ENCODE results near the gene CUBN.
"Not testable (repeated sequence)": the region's sequence is repeated elsewhere in the genome, so short reads cannot be mapped to it uniquely, and the experiment has no call there.

The CUBN gene

DNA sequence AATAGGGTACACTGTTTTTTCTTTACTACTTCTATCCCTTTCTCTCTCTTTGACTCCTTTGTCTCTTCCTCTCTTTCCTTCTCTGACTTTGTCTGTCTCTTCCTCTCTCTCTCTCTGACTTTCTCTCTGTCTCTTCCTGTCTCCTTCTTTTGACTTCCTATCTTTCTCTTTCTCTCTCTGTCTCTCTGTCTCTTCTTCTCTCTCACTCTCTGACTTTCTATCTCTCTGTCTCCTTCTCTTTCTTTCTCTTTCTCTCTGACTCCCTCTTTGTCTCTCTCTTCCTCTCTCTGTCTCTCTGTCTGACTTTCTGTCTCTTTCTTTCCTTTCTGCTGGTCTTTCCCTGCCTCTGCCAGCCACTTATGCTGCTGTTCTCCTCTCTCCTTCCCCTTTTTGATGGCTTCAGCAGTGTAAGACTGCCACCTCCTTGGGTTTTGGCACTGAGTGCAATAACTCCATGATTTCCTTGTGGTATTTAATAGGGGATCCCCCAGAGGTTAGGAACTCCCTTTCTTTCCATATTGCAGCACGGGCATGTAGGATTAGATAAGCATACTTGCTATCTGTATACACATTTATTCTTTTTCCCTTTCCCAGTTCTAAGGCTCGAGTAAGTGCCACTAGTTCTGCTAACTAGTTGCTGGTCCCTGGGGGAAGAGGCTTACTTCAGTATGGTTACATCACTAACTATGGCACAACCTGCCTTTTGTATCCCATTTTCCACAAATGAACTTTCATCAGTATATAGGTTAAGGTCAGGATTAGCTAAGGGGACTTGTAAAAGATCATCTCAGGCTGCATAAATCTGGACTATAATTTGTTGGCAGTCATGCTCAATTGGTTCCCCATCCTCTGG lies 116.3 kb downstream of the CUBN start:
- H3K27ac ChIP-seq (ENCODE audit: low read depth, low read length); H3K79me2 ChIP-seq (ENCODE audit: control insufficient read depth, insufficient read depth, low read length, unreplicated experiment); H3K4me3 ChIP-seq (ENCODE audit: low read depth, low read length); H2AFZ ChIP-seq (ENCODE audit: low read length, unreplicated experiment); H3K27me3 ChIP-seq (ENCODE audit: insufficient read depth, low read length); H3K36me3 ChIP-seq (ENCODE audit: insufficient read depth, low read length): not testable (repeated sequence)
- peaks cover 18% of the 10 kb centered on the region for H3K4me1 ChIP-seq (ENCODE audit: control insufficient read depth, insufficient read depth, low read length, unreplicated experiment)

DNA sequence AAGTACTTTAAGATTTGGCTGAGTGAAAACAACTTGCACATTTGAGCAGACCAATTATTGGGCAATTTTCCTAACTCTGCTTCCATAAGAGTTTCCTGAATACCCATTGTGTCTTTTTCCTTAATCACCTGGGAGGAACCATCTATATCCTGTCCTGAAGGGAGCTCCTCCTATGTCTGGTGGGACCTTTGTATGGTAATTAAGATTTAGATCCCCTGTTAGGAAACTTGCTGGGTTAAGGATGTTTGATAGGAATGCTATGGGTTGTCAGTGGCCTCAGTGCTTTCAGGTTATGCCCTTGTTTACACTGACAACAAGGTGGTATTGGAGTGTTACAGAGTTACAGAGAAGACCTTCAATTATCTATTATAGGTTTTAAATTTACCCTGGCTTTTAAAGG lies 116.9 kb downstream of the CUBN start:
- H3K4me1 ChIP-seq (ENCODE audit: control insufficient read depth, insufficient read depth, low read length, unreplicated experiment), result peaks cover 19% of the 10 kb centered on the region
- not testable (repeated sequence) for H3K27me3 ChIP-seq (ENCODE audit: insufficient read depth, low read length); H3K79me2 ChIP-seq (ENCODE audit: control insufficient read depth, insufficient read depth, low read length, unreplicated experiment); H3K27ac ChIP-seq (ENCODE audit: low read depth, low read length); H3K4me3 ChIP-seq (ENCODE audit: low read depth, low read length); H2AFZ ChIP-seq (ENCODE audit: low read length, unreplicated experiment); H3K36me3 ChIP-seq (ENCODE audit: insufficient read depth, low read length)

DNA sequence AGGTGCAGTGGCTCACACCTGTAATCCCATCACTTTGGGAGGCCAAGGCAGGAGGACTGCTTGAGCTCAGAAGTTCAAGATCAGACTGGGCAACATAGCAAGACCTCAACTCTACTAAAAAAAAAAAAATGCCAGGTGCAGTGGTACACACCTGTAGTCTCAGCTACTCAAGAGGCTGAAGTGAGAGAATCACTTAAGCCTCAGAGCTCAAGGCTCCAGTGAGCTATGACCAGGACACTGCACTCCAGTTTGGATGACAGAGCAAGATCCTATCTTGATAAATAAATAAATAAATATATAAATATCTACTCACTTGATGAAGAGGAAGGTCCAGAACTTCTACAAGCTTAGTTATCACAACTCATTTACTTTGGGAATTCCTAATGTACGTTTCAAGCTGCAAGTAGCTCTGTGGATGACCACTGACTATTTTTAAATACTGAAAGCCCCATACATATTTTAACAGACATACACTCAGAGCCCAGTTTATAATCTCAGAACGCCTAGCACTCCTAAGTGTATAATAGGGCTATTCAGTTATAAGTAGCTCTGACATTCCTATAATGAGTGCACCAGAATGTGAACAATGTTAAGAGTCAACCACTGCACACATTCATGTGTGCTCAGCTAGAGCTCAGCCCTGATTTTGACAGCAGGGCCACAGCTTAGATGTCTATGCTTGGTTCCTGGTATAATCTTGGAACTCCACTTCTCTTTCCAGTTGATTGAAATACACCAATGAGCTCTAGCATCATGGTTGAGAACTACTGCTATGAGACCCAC lies 119.1 kb downstream of the CUBN start:
- Histone ChIP-seq H3K36me3 (ENCODE audit: insufficient read depth, low read length) (no peaks in the 10 kb centered on the region), H3K79me2 (ENCODE audit: control insufficient read depth, insufficient read depth, low read length, unreplicated experiment) (no peaks in the 10 kb centered on the region), H3K27ac (ENCODE audit: low read depth, low read length) (peak overlapping the region; percentile 88), H2AFZ (ENCODE audit: low read length, unreplicated experiment) (no peak overlapping the region), H3K27me3 (ENCODE audit: insufficient read depth, low read length) (no peaks in the 10 kb centered on the region), H3K4me1 (ENCODE audit: control insufficient read depth, insufficient read depth, low read length, unreplicated experiment) (peaks cover 22% of the 10 kb centered on the region), H3K4me3 (ENCODE audit: low read depth, low read length) (no peak overlapping the region)

DNA sequence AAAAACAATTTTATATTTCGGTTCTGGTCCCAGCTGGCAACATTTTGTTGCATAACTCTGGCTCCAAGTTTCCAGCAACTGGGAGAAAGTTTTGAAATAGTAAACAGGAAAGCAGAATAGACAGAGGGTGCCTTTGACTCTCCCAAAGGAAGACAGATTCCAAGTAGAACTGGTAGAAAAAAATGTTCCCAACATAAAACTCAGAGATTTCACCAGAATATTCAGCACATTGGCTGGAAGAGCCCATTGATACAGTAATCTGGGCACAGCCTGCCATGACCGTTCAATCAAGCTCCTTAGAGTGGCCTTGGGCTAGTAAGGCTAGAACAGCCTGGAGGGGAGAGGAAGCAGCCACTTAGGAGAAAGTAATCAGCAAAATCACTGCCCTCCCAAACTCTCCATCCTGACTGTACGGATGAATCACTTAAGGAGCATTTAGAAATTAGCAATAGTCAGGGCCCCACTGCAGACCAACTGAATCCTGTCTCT lies 120.4 kb downstream of the CUBN start:
- peaks cover 22% of the 10 kb centered on the region for H3K4me1 ChIP-seq (ENCODE audit: control insufficient read depth, insufficient read depth, low read length, unreplicated experiment)
- H3K4me3 ChIP-seq (ENCODE audit: low read depth, low read length), result no peak overlapping the region
- no peaks in the 10 kb centered on the region for H3K36me3 ChIP-seq (ENCODE audit: insufficient read depth, low read length)
- H3K27me3 ChIP-seq (ENCODE audit: insufficient read depth, low read length), result no peaks in the 10 kb centered on the region
- H2AFZ ChIP-seq (ENCODE audit: low read length, unreplicated experiment), result peak overlapping the region; percentile 42
- peak overlapping the region; percentile 88 for H3K27ac ChIP-seq (ENCODE audit: low read depth, low read length)
- H3K79me2 ChIP-seq (ENCODE audit: control insufficient read depth, insufficient read depth, low read length, unreplicated experiment), result no peaks in the 10 kb centered on the region

DNA sequence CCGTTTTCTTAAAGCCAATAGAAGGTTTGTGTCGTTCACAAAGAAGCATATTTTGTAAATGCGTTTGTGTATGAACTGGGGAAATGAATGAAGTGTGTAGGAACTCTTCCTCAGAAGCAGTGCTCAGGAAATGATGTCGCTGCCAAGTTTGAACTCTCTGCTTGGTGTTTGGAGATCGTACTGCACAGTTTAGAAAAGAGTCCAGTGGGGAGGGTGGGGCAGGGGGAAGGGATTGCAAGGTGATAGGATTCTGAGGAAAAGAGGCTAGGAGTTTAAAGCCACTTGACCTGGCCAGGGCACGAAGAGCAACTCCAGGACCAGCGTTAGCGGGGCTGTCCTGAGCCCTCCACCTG lies 122.2 kb downstream of the CUBN start:
- no peaks in the 10 kb centered on the region for H3K79me2 ChIP-seq (ENCODE audit: control insufficient read depth, insufficient read depth, low read length, unreplicated experiment)
- H3K27me3 ChIP-seq (ENCODE audit: insufficient read depth, low read length), result no peaks in the 10 kb centered on the region
- H3K4me3 ChIP-seq (ENCODE audit: low read depth, low read length), result no peak overlapping the region
- peaks cover 39% of the 10 kb centered on the region for H3K4me1 ChIP-seq (ENCODE audit: control insufficient read depth, insufficient read depth, low read length, unreplicated experiment)
- H3K36me3 ChIP-seq (ENCODE audit: insufficient read depth, low read length), result no peaks in the 10 kb centered on the region
- no peak overlapping the region for H2AFZ ChIP-seq (ENCODE audit: low read length, unreplicated experiment)
- H3K27ac ChIP-seq (ENCODE audit: low read depth, low read length), result no peak overlapping the region

DNA sequence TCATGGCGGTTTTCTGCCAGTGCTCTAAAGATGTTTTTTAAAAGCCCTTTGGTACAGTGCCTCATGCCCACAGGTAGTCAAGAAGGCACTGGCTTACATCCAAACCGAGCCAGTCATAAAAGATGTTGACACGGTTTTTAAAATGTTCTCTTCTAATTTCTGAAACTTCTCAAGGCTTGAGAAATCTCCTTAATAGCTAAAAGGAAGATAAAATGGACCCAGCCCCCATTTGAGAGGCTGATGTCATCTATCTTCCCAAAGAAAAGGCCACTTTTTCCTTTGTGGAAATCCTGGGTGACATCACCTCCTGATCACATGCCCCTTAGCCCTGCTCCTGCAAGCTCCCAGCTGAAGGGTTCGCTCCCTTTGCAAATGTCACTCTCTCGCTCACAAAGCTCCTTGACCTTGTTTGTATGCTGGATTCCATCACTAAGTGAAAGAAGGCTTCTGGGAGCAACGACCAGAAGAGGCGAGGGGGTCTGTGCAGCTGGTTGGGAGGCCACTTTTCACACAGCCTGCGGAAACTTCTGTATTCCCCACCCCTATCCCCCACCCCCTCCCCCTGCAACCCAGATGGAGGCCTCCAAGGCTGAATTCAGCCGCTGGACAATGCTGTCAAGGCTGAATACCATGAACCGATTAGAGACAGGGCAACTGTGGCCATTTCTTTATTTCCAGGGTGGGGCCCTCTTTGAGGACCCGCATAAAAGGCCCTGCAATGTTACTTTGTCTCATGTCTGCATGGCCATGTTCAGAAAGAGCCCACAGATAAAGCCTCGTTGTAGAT lies 122.8 kb downstream of the CUBN start:
- Histone ChIP-seq H3K36me3 (ENCODE audit: insufficient read depth, low read length) (no peaks in the 10 kb centered on the region), H3K79me2 (ENCODE audit: control insufficient read depth, insufficient read depth, low read length, unreplicated experiment) (no peaks in the 10 kb centered on the region), H3K27ac (ENCODE audit: low read depth, low read length) (peak overlapping the region; percentile 33), H3K4me3 (ENCODE audit: low read depth, low read length) (no peak overlapping the region), H2AFZ (ENCODE audit: low read length, unreplicated experiment) (no peak overlapping the region), H3K4me1 (ENCODE audit: control insufficient read depth, insufficient read depth, low read length, unreplicated experiment) (peaks cover 45% of the 10 kb centered on the region), H3K27me3 (ENCODE audit: insufficient read depth, low read length) (no peaks in the 10 kb centered on the region)

DNA sequence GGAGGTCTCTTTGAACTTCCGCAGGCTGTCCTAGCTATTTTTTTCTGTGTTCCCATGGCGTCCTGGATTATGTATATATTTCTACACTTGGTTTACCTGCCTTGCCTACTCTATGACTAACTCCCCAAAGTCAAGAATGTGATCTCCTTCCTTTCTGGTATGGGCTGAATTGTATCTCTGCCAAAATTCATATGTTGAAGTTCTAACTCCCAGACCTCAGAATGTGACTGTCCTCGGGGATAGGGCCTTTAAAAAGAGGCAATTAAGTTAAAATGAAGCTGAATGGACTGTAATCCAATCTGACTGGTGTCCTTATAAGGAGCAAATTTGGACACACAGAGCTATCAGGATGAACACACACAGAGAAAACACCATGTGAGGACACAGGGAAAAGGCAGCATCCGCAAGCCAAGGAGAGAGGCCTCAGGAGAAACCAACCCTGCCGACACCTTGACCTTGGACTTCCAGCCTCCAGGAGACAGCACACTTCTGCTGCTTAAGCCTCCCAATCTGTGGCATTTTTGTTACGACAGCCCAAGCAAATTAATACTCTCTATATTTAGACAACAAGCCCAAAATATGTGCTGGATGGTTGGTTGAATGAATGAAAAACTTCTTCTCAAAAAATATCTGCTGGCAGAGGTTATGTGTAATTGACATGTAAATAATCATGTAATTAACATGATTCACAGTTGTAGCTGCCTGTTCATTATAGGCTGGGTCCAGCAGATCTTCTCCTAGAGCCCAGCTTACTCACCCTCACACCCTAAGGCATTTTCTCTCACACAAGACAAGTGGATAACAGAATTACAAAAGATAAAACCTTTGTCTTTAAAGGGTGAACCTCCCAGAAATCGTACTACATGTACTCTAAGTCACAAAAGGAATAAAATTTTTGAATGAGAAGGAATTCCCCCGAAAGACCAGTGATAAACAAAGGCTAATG lies 123.7 kb downstream of the CUBN start:
- Histone ChIP-seq H3K4me1 (ENCODE audit: control insufficient read depth, insufficient read depth, low read length, unreplicated experiment) (peaks cover 54% of the 10 kb centered on the region), H3K4me3 (ENCODE audit: low read depth, low read length) (no peak overlapping the region), H2AFZ (ENCODE audit: low read length, unreplicated experiment) (no peak overlapping the region), H3K27ac (ENCODE audit: low read depth, low read length) (peak overlapping the region; percentile 33), H3K27me3 (ENCODE audit: insufficient read depth, low read length) (no peaks in the 10 kb centered on the region), H3K36me3 (ENCODE audit: insufficient read depth, low read length) (no peaks in the 10 kb centered on the region), H3K79me2 (ENCODE audit: control insufficient read depth, insufficient read depth, low read length, unreplicated experiment) (no peaks in the 10 kb centered on the region)

DNA sequence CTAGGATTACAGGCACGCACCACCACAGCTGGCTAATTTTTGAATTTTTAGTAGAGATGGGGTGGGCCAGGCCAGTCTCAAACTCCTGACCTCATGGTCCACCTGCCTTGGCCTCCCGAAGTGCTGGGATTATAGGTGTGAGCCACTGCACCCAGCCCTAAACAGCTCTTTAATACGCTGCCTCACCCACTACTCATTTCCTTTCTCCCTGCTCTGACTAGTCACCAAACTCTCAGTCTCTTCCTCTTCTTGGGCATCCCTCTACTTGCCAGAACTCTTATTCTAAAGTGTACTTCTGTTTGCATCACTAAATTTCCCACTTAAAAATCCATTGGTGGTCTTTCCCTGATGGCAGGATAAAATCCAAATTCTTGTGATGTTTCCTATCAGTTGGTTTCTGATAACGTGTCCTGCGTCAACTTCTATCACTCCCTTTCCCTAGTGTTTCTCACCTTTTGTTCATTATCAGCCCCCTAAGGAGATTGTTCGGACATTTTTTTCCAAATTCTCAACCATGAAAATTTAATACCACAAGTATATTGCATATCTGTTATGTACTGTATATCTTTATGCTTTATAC lies 124.7 kb downstream of the CUBN start:
- Histone ChIP-seq H3K4me1 (ENCODE audit: control insufficient read depth, insufficient read depth, low read length, unreplicated experiment) (peaks cover 54% of the 10 kb centered on the region), H3K4me3 (ENCODE audit: low read depth, low read length) (no peak overlapping the region), H3K27ac (ENCODE audit: low read depth, low read length) (no peak overlapping the region), H3K36me3 (ENCODE audit: insufficient read depth, low read length) (no peaks in the 10 kb centered on the region), H2AFZ (ENCODE audit: low read length, unreplicated experiment) (no peak overlapping the region), H3K27me3 (ENCODE audit: insufficient read depth, low read length) (no peaks in the 10 kb centered on the region), H3K79me2 (ENCODE audit: control insufficient read depth, insufficient read depth, low read length, unreplicated experiment) (no peaks in the 10 kb centered on the region)

DNA sequence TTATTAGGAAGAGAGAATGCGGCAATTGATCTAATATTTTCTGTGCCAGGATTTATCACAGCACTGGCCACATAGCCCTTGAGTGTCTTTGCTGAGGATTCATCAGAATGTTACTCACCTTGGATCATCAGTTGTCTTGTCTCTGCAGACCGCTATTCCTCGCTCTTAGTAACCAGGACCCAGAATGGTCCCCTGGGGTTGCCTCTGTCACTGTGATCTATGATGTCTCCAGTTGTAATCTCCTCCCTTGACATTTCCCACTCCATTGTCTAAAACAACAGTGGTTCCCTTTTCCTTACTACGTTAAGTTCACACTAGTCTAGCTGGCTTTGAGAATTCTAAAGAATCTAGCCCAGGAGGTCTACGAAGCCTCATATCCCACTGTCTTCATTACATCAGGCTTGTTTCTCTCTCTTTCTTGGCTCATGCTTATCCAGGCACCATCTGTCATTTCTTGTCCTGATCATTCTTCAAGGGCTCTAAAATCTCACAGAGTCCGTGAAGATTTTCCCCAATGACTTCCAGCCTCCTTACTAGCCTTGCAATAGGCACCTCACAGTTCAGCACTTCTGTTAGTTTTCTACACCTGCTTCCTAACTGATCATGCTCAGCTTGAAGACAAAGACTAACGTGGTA lies 125.8 kb downstream of the CUBN start:
- H2AFZ ChIP-seq (ENCODE audit: low read length, unreplicated experiment), result no peak overlapping the region
- no peaks in the 10 kb centered on the region for H3K79me2 ChIP-seq (ENCODE audit: control insufficient read depth, insufficient read depth, low read length, unreplicated experiment)
- no peak overlapping the region for H3K4me3 ChIP-seq (ENCODE audit: low read depth, low read length)
- peak overlapping the region; percentile 100 for H3K27ac ChIP-seq (ENCODE audit: low read depth, low read length)
- peaks cover 52% of the 10 kb centered on the region for H3K4me1 ChIP-seq (ENCODE audit: control insufficient read depth, insufficient read depth, low read length, unreplicated experiment)
- no peaks in the 10 kb centered on the region for H3K27me3 ChIP-seq (ENCODE audit: insufficient read depth, low read length)
- no peaks in the 10 kb centered on the region for H3K36me3 ChIP-seq (ENCODE audit: insufficient read depth, low read length)

Measured in ACC112 (cell line).